Neural cell (in vitro differentiated cells): ENCODE data around the gene ATPAF2. TPM values are rescaled to one million over a fixed set of nuclear protein-coding genes. Genes with fewer than 3 reads are reported as not detected.

Experiments used
- H2AFZ ChIP-seq: fragments of 200-600, 300-800 bp; sonication (generic), shearing (Covaris generic); 2 replicates; pipeline ENCODE4 v1.6.0; 2014; ENCODE audit warnings: low read depth, mild to moderate bottlenecking, antibody characterized with exemption, low read length, moderate library complexity
- H3F3A ChIP-seq: fragments of 200-600 bp; shearing (Covaris generic); 2 replicates; pipeline ENCODE4 v1.6.1; 2016; ENCODE audit warnings: mild to moderate bottlenecking, moderate library complexity, mixed read lengths, antibody characterized with exemption, low read length; ENCODE audit not compliant: insufficient read depth, poor library complexity, severe bottlenecking
- H3K27ac ChIP-seq: fragments of 200-600, 300-800 bp; sonication (generic), shearing (Covaris generic); 2 replicates; pipeline ENCODE4 v1.5.1; 2014; ENCODE audit warnings: mild to moderate bottlenecking, low read length, moderate library complexity
- H3K27me3 ChIP-seq: fragments of 300-800, 200-600 bp; sonication (generic), shearing (Covaris generic); 2 replicates; pipeline ENCODE4 v1.6.0; 2014; ENCODE audit warnings: mild to moderate bottlenecking, low read depth, low read length, moderate library complexity; ENCODE audit not compliant: insufficient read depth
- H3K36me3 ChIP-seq: fragments of 300-800, 200-600 bp; sonication (generic), shearing (Covaris generic); 2 replicates; pipeline ENCODE4 v1.5.1; 2014; ENCODE audit warnings: mild to moderate bottlenecking, antibody characterized with exemption, low read length, moderate library complexity; ENCODE audit not compliant: insufficient read depth
- H3K4me2 ChIP-seq: fragments of 300-800, 200-600 bp; sonication (generic), shearing (Covaris generic); 2 replicates; pipeline ENCODE4 v1.6.0; 2014; ENCODE audit warnings: mild to moderate bottlenecking, low read length
- H3K4me3 ChIP-seq: fragments of 300-800, 200-600 bp; sonication (generic), shearing (Covaris generic); 2 replicates; pipeline ENCODE4 v1.5.1; 2014; ENCODE audit warnings: mild to moderate bottlenecking, low read length, moderate library complexity
- H3K79me2 ChIP-seq: fragments of 200-600 bp; shearing (Covaris generic); replicated peaks from 2 replicates; pipeline ENCODE4 v1.6.0; 2014; ENCODE audit warnings: mild to moderate bottlenecking, low read length, moderate library complexity; ENCODE audit not compliant: insufficient read depth
- H3K9ac ChIP-seq: fragments of 300-800, 200-600 bp; sonication (generic), shearing (Covaris generic); 2 replicates; pipeline ENCODE4 v1.6.1; 2016; ENCODE audit warnings: mild to moderate bottlenecking, low read length, mixed read lengths
- H3K9me2 ChIP-seq: fragments of 200-600 bp; shearing (Covaris generic); 2 replicates; pipeline ENCODE4 v1.6.1; 2016; ENCODE audit warnings: mild to moderate bottlenecking, low read length, mixed read lengths; ENCODE audit not compliant: insufficient read depth
- H3K9me3 ChIP-seq: fragments of 200-600, 300-800 bp; sonication (generic), shearing (Covaris generic); 2 replicates; pipeline ENCODE4 v1.6.1; 2016; ENCODE audit warnings: mild to moderate bottlenecking, mixed run types, low read length, moderate library complexity, mixed read lengths
- H4K20me1 ChIP-seq: fragments of 200-600 bp; shearing (Covaris generic); 2 replicates; pipeline ENCODE4 v1.6.1; 2016; ENCODE audit warnings: mild to moderate bottlenecking, mixed run types; ENCODE audit not compliant: insufficient read depth
- EP300 ChIP-seq: fragments of 450-650 bp; conservative IDR thresholded peaks from 2 replicates; pipeline ENCODE4 v1.6.1; 2014; ENCODE audit warnings: antibody characterized with exemption, mild to moderate bottlenecking, moderate library complexity; ENCODE audit not compliant: poor library complexity, severe bottlenecking
- EZH2 ChIP-seq: fragments of 200-600, 300-800 bp; shearing (Covaris generic), sonication (generic); IDR thresholded peaks from 2 replicates; pipeline ENCODE4 v1.6.1; 2014; ENCODE audit warnings: antibody characterized with exemption, low read length, borderline replicate concordance, mild to moderate bottlenecking; ENCODE audit not compliant: insufficient read depth, poor library complexity, severe bottlenecking
- MXI1 ChIP-seq: fragments of 450-650 bp; conservative IDR thresholded peaks from 2 replicates; pipeline ENCODE4 v1.6.1; 2014; ENCODE audit warnings: antibody characterized with exemption, mild to moderate bottlenecking; ENCODE audit not compliant: poor library complexity, severe bottlenecking
- POLR2AphosphoS5 ChIP-seq: IDR thresholded peaks from 2 replicates; pipeline ENCODE4 v1.6.1; 2012
- RAD21 ChIP-seq: fragments of 450-650 bp; conservative IDR thresholded peaks from 2 replicates; pipeline ENCODE4 v1.6.1; 2014; ENCODE audit warnings: antibody characterized with exemption, mild to moderate bottlenecking, moderate library complexity
- REST ChIP-seq: IDR thresholded peaks from 2 replicates; pipeline ENCODE4 v1.6.1; 2012; ENCODE audit warnings: borderline replicate concordance
- SMC3 ChIP-seq: fragments of 450-650 bp; conservative IDR thresholded peaks from 2 replicates; pipeline ENCODE4 v1.6.1; 2014; ENCODE audit warnings: antibody characterized with exemption, mild to moderate bottlenecking, moderate library complexity; ENCODE audit not compliant: poor library complexity
- TAF1 ChIP-seq: IDR thresholded peaks from 2 replicates; pipeline ENCODE4 v1.6.1; 2012; ENCODE audit warnings: low read depth
- polyA plus RNA-seq: library from polyadenylated mRNA; depleted of rRNA; stranded (reverse); fragments of >200 nt; gene quantifications from 2 replicates; pipeline ENCODE4 v1.2.3, GENCODE V29; 2014
- TF ChIP-seq, protein P1 (sequence below): fragments of 450-650 bp; IDR thresholded peaks from 2 replicates; pipeline ENCODE4 v1.5.1; 2014; ENCODE audit warnings: antibody characterized with exemption, mild to moderate bottlenecking, moderate library complexity; ENCODE audit not compliant: poor library complexity, severe bottlenecking

The ATPAF2 gene
- polyA plus RNA-seq, 1 donor from 2014 or later: 33.3 TPM

DNA sequence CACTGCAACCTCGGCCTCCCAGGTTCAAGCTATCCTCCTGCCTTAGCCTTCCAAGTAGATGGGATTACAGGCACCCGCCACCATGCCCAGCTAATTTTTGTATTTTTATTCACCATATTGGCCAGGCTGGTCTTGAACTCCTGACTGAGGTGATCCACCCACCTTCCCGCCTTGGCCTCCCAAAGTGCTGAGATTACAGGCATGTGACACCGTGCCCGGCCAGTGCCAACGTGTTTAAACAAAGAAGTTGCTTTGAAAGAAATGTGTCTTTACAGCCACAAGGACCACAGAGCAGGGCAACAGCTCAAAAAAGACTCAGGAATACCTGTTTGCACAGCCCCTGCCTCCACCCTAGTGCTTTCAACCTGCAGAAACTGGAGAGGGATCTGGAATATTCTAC is 25.0 kb downstream of the ATPAF2 start:
- Histone ChIP-seq H4K20me1 (no peaks in the 10 kb centered on the region), H3K4me2 (no peak overlapping the region), H3K36me3 (no peaks in the 10 kb centered on the region), H3K4me3 (no peak overlapping the region), H3K27ac (no peak overlapping the region), H3K9me2 (no peaks in the 10 kb centered on the region), H3K79me2 (no peaks in the 10 kb centered on the region), H3K9ac (no peak overlapping the region), H2AFZ (no peak overlapping the region), H3F3A (no peaks in the 10 kb centered on the region), H3K27me3 (no peaks in the 10 kb centered on the region), H3K9me3 (no peaks in the 10 kb centered on the region)
- TF ChIP-seq POLR2AphosphoS5: no peak

GRCh38 chr17:18011286-18011685 is 27.7 kb downstream of the ATPAF2 start:
- Histone ChIP-seq H3K79me2 (no peaks in the 10 kb centered on the region), H2AFZ (no peak overlapping the region), H4K20me1 (no peaks in the 10 kb centered on the region), H3K9ac (no peak overlapping the region), H3K4me2 (no peak overlapping the region), H3K36me3 (no peaks in the 10 kb centered on the region), H3K27me3 (no peaks in the 10 kb centered on the region), H3K9me2 (no peaks in the 10 kb centered on the region), H3K27ac (no peak overlapping the region), H3F3A (no peaks in the 10 kb centered on the region), H3K9me3 (no peaks in the 10 kb centered on the region), H3K4me3 (no peak overlapping the region)
- TF ChIP-seq, protein P1, sequence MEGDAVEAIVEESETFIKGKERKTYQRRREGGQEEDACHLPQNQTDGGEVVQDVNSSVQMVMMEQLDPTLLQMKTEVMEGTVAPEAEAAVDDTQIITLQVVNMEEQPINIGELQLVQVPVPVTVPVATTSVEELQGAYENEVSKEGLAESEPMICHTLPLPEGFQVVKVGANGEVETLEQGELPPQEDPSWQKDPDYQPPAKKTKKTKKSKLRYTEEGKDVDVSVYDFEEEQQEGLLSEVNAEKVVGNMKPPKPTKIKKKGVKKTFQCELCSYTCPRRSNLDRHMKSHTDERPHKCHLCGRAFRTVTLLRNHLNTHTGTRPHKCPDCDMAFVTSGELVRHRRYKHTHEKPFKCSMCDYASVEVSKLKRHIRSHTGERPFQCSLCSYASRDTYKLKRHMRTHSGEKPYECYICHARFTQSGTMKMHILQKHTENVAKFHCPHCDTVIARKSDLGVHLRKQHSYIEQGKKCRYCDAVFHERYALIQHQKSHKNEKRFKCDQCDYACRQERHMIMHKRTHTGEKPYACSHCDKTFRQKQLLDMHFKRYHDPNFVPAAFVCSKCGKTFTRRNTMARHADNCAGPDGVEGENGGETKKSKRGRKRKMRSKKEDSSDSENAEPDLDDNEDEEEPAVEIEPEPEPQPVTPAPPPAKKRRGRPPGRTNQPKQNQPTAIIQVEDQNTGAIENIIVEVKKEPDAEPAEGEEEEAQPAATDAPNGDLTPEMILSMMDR: no peak
- TF ChIP-seq EP300: no peak
- TF ChIP-seq EZH2: no peak
- no peak for TF ChIP-seq POLR2AphosphoS5
- TF ChIP-seq SMC3: no peak
- TF ChIP-seq REST: no peak
- TF ChIP-seq TAF1: no peak
- no peak for TF ChIP-seq MXI1
- TF ChIP-seq RAD21: no peak
